Measurements from ENCODE around the gene TRIM68. TPM values are rescaled to one million over a fixed set of nuclear protein-coding genes. Genes with fewer than 3 reads are reported as not detected.
A peak's percentile ranks its signal among the peaks of the same experiment; 100 is the strongest.

Gene TRIM68
- total RNA-seq, 1 donor from 2014 or later = 11.5 TPM

- Mint-ChIP-seq H3K27me3 (ENCODE audit: low read depth, unreplicated experiment) (peaks cover 3% of the 10 kb centered on the region), H3K4me3 (ENCODE audit: unreplicated experiment) (no peak overlapping the region), H3K9me3 (ENCODE audit: unreplicated experiment) (no peaks in the 10 kb centered on the region), H3K36me3 (ENCODE audit: low read depth, unreplicated experiment) (no peaks in the 10 kb centered on the region), H3K4me1 (ENCODE audit: low read depth, unreplicated experiment) (peaks cover under 1% of the 10 kb centered on the region), H3K27ac (ENCODE audit: unreplicated experiment) (no peak overlapping the region)
- FAIRE-seq (no peak), DNase-seq (ENCODE audit: low read depth) (no peak)
- H3K4me3 ChIP-seq (ENCODE audit: insufficient read depth, low read depth, low read length) = no peak overlapping the region
- H3K36me3 ChIP-seq (ENCODE audit: insufficient read depth, low read length) = no peaks in the 10 kb centered on the region
- no peaks in the 10 kb centered on the region for H4K20me1 ChIP-seq (ENCODE audit: insufficient read depth, low read length)
- TF ChIP-seq EZH2 (IDR thresholded peaks at IDR 0.05; ENCODE audit: insufficient read depth, low read length) (no peak), CTCF (IDR thresholded peaks at IDR 0.05; ENCODE audit: insufficient read depth, low read depth, low read length) (no peak)
- H3K27ac ChIP-seq (ENCODE audit: low read depth, low read length) = no peak overlapping the region
- no peak overlapping the region for H2AFZ ChIP-seq (ENCODE audit: low read depth, low read length)
- no peaks in the 10 kb centered on the region for H3K79me2 ChIP-seq (ENCODE audit: insufficient read depth, low read length)
- H3K27me3 ChIP-seq (ENCODE audit: insufficient read depth, low read length) = no peaks in the 10 kb centered on the region
- H3K9ac ChIP-seq (ENCODE audit: low read length) = no peak overlapping the region
- no peak overlapping the region for H3K4me2 ChIP-seq (ENCODE audit: low read length)
- H3K9me3 ChIP-seq (ENCODE audit: insufficient read depth, low read depth, low read length) = no peaks in the 10 kb centered on the region
- H3K4me1 ChIP-seq (ENCODE audit: insufficient read depth, low read length) = no peaks in the 10 kb centered on the region
These were observed 39.7 kb upstream of the TRIM68 start for GRCh38 chr11:4647766-4648165.

GRCh38 chr11:4645974-4646373 lies 37.9 kb upstream of the TRIM68 start:
- no peaks in the 10 kb centered on the region for H4K20me1 ChIP-seq (ENCODE audit: insufficient read depth, low read length)
- no peak overlapping the region for H3K4me3 ChIP-seq (ENCODE audit: insufficient read depth, low read depth, low read length)
- H3K9ac ChIP-seq (ENCODE audit: low read length) = no peak overlapping the region
- Mint-ChIP-seq H3K9me3 (ENCODE audit: unreplicated experiment) (no peaks in the 10 kb centered on the region), H3K27ac (ENCODE audit: unreplicated experiment) (no peak overlapping the region), H3K27me3 (ENCODE audit: low read depth, unreplicated experiment) (peaks cover 3% of the 10 kb centered on the region), H3K4me3 (ENCODE audit: unreplicated experiment) (no peak overlapping the region), H3K4me1 (ENCODE audit: low read depth, unreplicated experiment) (peaks cover 10% of the 10 kb centered on the region), H3K36me3 (ENCODE audit: low read depth, unreplicated experiment) (no peaks in the 10 kb centered on the region)
- no peak overlapping the region for H3K4me2 ChIP-seq (ENCODE audit: low read length)
- FAIRE-seq = no peak
- no peak overlapping the region for H2AFZ ChIP-seq (ENCODE audit: low read depth, low read length)
- no peak overlapping the region for H3K27ac ChIP-seq (ENCODE audit: low read depth, low read length)
- TF ChIP-seq EZH2 (IDR thresholded peaks at IDR 0.05; ENCODE audit: insufficient read depth, low read length) (no peak), CTCF (IDR thresholded peaks at IDR 0.05; ENCODE audit: insufficient read depth, low read depth, low read length) (no peak)
- H3K9me3 ChIP-seq (ENCODE audit: insufficient read depth, low read depth, low read length) = no peaks in the 10 kb centered on the region
- H3K79me2 ChIP-seq (ENCODE audit: insufficient read depth, low read length) = no peaks in the 10 kb centered on the region
- no peaks in the 10 kb centered on the region for H3K4me1 ChIP-seq (ENCODE audit: insufficient read depth, low read length)
- no peak for DNase-seq (ENCODE audit: low read depth)
- H3K36me3 ChIP-seq (ENCODE audit: insufficient read depth, low read length) = no peaks in the 10 kb centered on the region
- H3K27me3 ChIP-seq (ENCODE audit: insufficient read depth, low read length) = no peaks in the 10 kb centered on the region

GRCh38 chr11:4644233-4644632 lies 36.2 kb upstream of the TRIM68 start:
- H3K27me3 Mint-ChIP-seq (ENCODE audit: low read depth, unreplicated experiment) = peaks cover 3% of the 10 kb centered on the region
- no peak overlapping the region for H3K4me2 ChIP-seq (ENCODE audit: low read length)
- peaks cover 10% of the 10 kb centered on the region for H3K4me1 Mint-ChIP-seq (ENCODE audit: low read depth, unreplicated experiment)
- H4K20me1 ChIP-seq (ENCODE audit: insufficient read depth, low read length) = no peaks in the 10 kb centered on the region
- no peak overlapping the region for H3K4me3 ChIP-seq (ENCODE audit: insufficient read depth, low read depth, low read length)
- no peaks in the 10 kb centered on the region for H3K4me1 ChIP-seq (ENCODE audit: insufficient read depth, low read length)
- TF ChIP-seq CTCF (IDR thresholded peaks at IDR 0.05; ENCODE audit: insufficient read depth, low read depth, low read length) = no peak
- no peak for TF ChIP-seq EZH2 (IDR thresholded peaks at IDR 0.05; ENCODE audit: insufficient read depth, low read length)
- no peak overlapping the region for H2AFZ ChIP-seq (ENCODE audit: low read depth, low read length)
- H3K27me3 ChIP-seq (ENCODE audit: insufficient read depth, low read length) = no peaks in the 10 kb centered on the region
- H3K9me3 ChIP-seq (ENCODE audit: insufficient read depth, low read depth, low read length) = no peaks in the 10 kb centered on the region
- FAIRE-seq (no peak), DNase-seq (ENCODE audit: low read depth) (no peak)
- no peaks in the 10 kb centered on the region for H3K9me3 Mint-ChIP-seq (ENCODE audit: unreplicated experiment)
- no peak overlapping the region for H3K4me3 Mint-ChIP-seq (ENCODE audit: unreplicated experiment)
- H3K36me3 Mint-ChIP-seq (ENCODE audit: low read depth, unreplicated experiment) = no peaks in the 10 kb centered on the region
- H3K27ac Mint-ChIP-seq (ENCODE audit: unreplicated experiment) = peak overlapping the region; percentile 3
- H3K79me2 ChIP-seq (ENCODE audit: insufficient read depth, low read length) = no peaks in the 10 kb centered on the region
- no peak overlapping the region for H3K27ac ChIP-seq (ENCODE audit: low read depth, low read length)
- no peaks in the 10 kb centered on the region for H3K36me3 ChIP-seq (ENCODE audit: insufficient read depth, low read length)
- H3K9ac ChIP-seq (ENCODE audit: low read length) = no peak overlapping the region

Measured in astrocyte (in vitro differentiated cells and primary cell).